ENCODE measurements around the gene RAB21. TPM values are rescaled to one million over a fixed set of nuclear protein-coding genes. Genes with fewer than 3 reads are reported as not detected.
A peak's percentile ranks its signal among the peaks of the same experiment; 100 is the strongest.

RAB21 gene
- total and polyA plus RNA-seq, 2 of the 4 experiments (the other 2 are of a cell fraction): 13.8 to 15.0 TPM

DNA sequence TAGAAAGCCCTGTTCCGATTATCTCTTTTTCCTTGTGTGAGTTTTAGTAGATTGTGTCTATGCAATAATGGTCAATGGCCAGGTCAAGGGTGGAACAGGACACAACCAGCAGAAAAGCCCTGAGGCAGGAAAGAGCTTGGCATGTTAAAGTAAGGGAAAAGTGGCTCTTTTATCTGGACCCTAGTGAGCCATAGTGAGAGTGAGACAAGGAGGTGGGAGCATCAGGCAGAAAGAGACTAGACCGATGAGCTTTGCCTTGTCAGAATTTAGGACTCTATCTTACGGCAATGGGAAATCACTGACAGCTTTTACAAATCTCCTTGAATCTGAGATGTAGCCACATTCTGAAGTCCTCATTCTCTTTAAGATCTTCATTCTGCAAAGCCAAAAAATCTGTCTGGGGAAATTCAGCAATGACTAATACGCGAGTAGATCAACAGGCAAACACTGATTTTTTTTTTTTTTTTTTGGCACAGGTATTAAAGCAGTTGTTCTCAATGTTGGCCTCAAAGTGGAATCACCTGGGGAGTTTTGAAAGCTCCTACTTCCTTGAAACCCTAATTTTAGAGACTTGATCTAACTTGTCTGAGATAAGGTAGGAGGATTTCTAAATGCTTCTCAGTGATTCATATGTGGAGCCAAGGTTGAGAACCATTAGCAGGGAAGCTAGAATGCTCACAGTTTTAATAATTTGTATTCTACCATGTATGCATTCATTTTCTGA is 34.9 kb upstream of the RAB21 start:
- no peak overlapping the region for H3K56ac ChIP-seq (ENCODE audit: extremely low read depth, insufficient read depth, low read length)
- H2BK20ac ChIP-seq (ENCODE audit: low read depth, low read length): no peak overlapping the region
- ChIA-PET CTCF (interaction anchor here (0.7 kb wide), 1 partner anchor 360 kb away, joined by 5 read pairs; no protein-coding TSS in a partner anchor), POLR2A (ENCODE audit: unreplicated experiment) (no interaction called here)
- in situ Hi-C loops (cut with MboI; ENCODE audit: low sequenced_read_pairs) (no loop called here), dilution Hi-C loops (cut with HindIII; ENCODE audit: low sequenced_read_pairs, unreplicated experiment) (loop anchor here (25.0 kb wide), 1 partner anchor 308 kb away; no protein-coding TSS in a partner anchor), intact Hi-C loops (cut with micrococcal nuclease) (no loop called here)
- no TSS peak for BruUV-seq (replicated peaks)
- DNase-seq (peak; percentile 16), ATAC-seq (ENCODE audit: low read depth) (no peak)
- H3K9ac ChIP-seq (ENCODE audit: low read depth, low read length): no peak overlapping the region
- no peaks in the 10 kb centered on the region for H3K9me3 ChIP-seq (ENCODE audit: control insufficient read depth, insufficient read depth, low read length)
- H3K4me3 ChIP-seq (ENCODE audit: insufficient read depth, low read depth, low read length): no peak overlapping the region
- no peak overlapping the region for H3K4me2 ChIP-seq (ENCODE audit: low read depth, low read length)
- H3K4me1 ChIP-seq (ENCODE audit: control insufficient read depth, insufficient read depth, low read length): no peaks in the 10 kb centered on the region
- H2AK9ac ChIP-seq (replicated peaks; ENCODE audit: low read depth, low read length, poor library complexity): no peak overlapping the region
- H3K18ac ChIP-seq (ENCODE audit: low read depth, low read length): no peak overlapping the region
- H3K27ac ChIP-seq (ENCODE audit: insufficient read depth, low read length): no peak overlapping the region
- H3K27me3 ChIP-seq (ENCODE audit: control insufficient read depth, insufficient read depth, low read length): no peaks in the 10 kb centered on the region
- no peak overlapping the region for H3K23ac ChIP-seq (ENCODE audit: low read depth, low read length)
- no peak overlapping the region for H4K8ac ChIP-seq (ENCODE audit: low read depth in 2 of 2, low read length in 2 of 2)
- no peak overlapping the region for H2BK15ac ChIP-seq (ENCODE audit: low read depth, low read length)
- no peaks in the 10 kb centered on the region for H3K36me3 ChIP-seq (ENCODE audit: control insufficient read depth, insufficient read depth, low read length)
- no peak overlapping the region for H3K4ac ChIP-seq (ENCODE audit: low read depth, low read length)
- no peak overlapping the region for H2AFZ ChIP-seq (replicated peaks; ENCODE audit: low read length, poor library complexity)
- H2BK120ac ChIP-seq (ENCODE audit: low read depth, low read length): no peak overlapping the region
- H2AK5ac ChIP-seq (ENCODE audit: low read depth, low read length): no peak overlapping the region
- no peak for TF ChIP-seq MAZ (IDR thresholded peaks at IDR 0.05; ENCODE audit: borderline replicate concordance, low read depth, low read length)
- TF ChIP-seq ELK1 (IDR thresholded peaks at IDR 0.05; ENCODE audit: borderline replicate concordance, low read depth, low read length): no peak
- TF ChIP-seq RAD21 (IDR thresholded peaks at IDR 0.05; ENCODE audit: low read length): no peak
- no peak for TF ChIP-seq MXI1 (IDR thresholded peaks at IDR 0.05; ENCODE audit: borderline replicate concordance, low read depth, low read length)
- TF ChIP-seq SMC3 (IDR thresholded peaks at IDR 0.05; ENCODE audit: low read depth, low read length): no peak
- TF ChIP-seq RFX5 (IDR thresholded peaks at IDR 0.05; ENCODE audit: low read depth, low read length): no peak
- no peak for TF ChIP-seq MAFK (IDR thresholded peaks at IDR 0.05; ENCODE audit: low read depth, low read length)
- no peak for TF ChIP-seq FOS (IDR thresholded peaks at IDR 0.05; ENCODE audit: low read depth, low read length)
- 86% methylated on average over 1 of the region's 5 CpGs; no CpG with 5 or more reads in 1 of the 2 experiments for WGBS, 2 experiments (ENCODE audit: extremely low coverage in 2 of 2, insufficient read length in 1 of 2)
- H3K79me1 ChIP-seq (ENCODE audit: low read depth in 1 of 2, low read length in 2 of 2): no peaks in the 10 kb centered on the region
- H3K9me1 ChIP-seq (ENCODE audit: insufficient read depth, low read length): no peaks in the 10 kb centered on the region
- 0 out of 2 replicates have a peak overlapping the region, but pooled peaks have one; percentile 12 for H3K14ac ChIP-seq (replicated peaks; ENCODE audit: low read depth, low read length)
- H4K20me1 ChIP-seq (ENCODE audit: insufficient read depth, low read length): no peaks in the 10 kb centered on the region
- no peak overlapping the region for H2BK5ac ChIP-seq (ENCODE audit: low read depth, low read length, poor library complexity, severe bottlenecking)
- H4K91ac ChIP-seq (ENCODE audit: insufficient read depth, low read depth, low read length): no peak overlapping the region
- H4K5ac ChIP-seq (ENCODE audit: low read depth, low read length): no peak overlapping the region

All from IMR-90 (cell line).